HuH-7.5 (cell line): Measurements from ENCODE around the gene BPIFB3.
"Not testable (repeated sequence)": the region's sequence is repeated elsewhere in the genome, so short reads cannot be mapped to it uniquely, and the experiment has no call there.

Source experiments
- DNase-seq: peaks from one replicate; pipeline ENCODE4 v3.0.0; 2011; ENCODE audit warnings: low spot score

Gene BPIFB3

DNA sequence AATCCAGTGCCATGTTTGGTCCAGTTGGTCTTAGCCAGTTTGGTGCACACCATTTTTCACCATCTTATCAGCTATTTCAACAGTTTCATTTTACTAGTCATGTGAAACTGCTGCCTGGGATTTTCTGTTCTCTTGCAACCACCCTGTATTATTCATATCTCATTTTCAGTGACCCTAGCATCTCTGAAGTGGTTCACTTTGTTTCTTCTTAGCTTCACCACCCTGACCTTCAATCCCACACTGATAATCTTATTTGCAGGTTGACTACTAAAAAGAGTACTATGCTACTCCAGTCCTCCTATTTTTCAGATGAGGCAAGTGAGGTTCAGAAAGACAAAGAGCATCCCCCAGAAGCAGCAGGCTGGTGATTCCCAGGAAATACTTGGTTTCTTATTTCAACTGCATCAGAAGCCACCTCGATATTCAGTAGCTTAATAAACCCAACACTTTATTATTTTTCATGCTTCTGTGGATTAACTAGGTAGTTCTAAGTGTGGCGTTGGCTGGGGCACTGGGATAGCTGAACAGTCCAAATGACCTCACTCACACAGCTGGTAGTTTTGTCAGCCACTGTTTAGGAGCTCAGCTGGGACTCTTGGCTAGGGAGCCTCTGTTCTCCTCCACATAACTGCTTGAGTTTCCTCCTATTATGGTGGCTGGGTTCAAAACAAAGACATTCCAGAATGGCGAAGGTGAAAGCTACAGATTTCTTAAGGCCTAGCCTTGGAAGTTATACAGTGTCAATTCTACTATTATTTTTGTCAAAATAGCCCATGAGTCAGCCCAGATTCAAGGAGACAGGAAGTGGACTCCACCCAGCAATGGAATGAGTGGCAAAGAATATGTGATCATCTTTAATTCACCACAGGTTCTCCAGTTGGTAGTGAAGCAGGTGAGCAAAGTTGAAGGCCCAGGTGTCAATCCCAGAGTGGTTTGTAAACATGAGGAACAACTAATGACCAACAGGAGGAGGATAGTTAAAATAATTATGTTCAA is 66.3 kb downstream of the BPIFB3 start:
- DNase-seq = no peak

DNA sequence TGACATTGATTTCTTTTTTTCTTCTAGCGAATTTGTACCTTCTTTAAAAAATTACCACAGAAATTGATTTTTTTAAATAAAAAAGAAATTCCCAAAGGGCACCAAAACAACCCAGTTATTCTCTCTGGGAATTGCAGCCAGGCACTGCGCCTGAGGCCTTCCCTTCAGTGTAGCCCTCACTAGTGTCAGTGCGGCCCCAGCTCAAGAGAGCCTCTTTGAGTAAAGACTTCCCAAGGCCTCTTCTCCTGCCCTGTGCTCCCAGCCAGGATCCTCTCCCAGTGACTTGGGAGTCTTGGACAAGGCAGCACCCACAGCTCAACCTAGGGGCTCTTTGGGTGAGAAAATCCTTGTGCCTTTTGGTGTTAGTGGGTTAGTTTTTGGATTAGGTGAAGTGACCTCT is 67.2 kb downstream of the BPIFB3 start:
- no peak for DNase-seq

DNA sequence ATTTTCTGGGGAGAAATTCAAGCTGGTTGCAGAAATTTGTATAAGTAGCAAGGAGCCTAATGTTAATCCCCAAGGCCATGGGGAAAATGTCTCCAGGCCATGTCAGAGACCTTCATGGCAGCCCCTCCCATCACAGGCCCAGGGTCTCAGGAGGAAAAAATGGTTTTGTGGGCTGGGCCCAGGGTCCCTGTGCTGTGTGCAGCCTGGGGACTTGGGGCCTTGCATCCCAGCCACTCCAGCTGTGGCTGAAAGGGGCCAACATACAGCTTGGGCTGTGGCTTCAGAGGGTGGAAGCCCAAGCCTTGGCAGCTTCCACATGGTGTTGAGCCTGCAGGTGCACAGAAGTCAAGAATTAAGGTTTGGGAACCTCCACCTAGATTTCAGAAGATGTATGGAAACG is 68.6 kb downstream of the BPIFB3 start:
- not testable (repeated sequence) for DNase-seq
